NCI-H69 (cell line): ENCODE results near the gene F13A1.

Experiments used
- DNase-seq: peaks from one replicate; lab custom pipeline; 2025; lab: John Stamatoyannopoulos, UW

F13A1 gene

DNA sequence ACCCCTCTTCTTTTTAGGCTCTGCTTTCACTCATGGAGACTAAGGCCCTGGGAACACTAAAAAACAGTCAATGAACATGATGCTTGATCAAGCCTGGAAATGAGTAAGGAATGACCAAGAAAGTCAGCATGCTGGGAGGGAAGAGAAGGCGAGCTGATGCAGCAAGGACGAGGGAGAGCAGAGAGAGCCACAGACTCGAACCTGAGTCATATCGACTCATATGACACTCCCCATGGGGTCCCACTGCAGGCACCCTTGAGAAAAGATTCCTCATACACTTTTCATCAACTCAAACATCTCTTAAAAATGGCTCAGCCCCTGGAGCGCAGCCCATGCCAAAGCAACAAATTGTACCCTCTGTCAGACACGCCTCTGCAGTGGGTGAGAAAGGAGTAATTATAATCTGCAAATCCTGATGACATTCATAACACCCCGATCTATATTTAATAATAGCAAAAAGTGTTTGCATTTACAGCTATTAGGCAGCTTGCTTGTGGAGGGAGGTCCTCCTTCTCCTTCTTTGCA is 127.2 kb downstream of the F13A1 start:
- no peak for DNase-seq

DNA sequence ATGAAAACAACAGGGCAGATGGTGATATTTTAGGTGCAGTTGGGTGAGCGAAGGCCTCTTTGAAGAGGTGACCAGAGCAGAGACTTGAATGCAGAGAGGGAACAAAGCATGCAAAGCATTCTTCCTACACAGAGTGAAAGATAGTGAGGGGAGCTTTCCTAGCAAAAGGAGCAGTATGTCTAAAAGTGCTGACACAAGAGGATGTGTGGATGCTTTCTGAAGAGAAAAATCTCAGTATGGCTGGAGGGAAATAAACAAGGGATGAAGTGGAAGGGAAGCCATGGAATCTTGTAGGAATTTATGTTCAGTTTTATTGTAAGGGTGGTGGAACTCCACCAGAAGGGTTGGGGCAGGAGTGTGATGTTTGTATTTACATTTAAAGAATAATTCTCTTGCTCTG is 128.6 kb downstream of the F13A1 start:
- DNase-seq: no peak

- no peak for DNase-seq
These were observed 129.0 kb downstream of the F13A1 start for GRCh38 chr6:6191476-6191875.

GRCh38 chr6:6180684-6181083 is 139.8 kb downstream of the F13A1 start:
- DNase-seq: no peak

- DNase-seq: no peak
These were observed 140.4 kb downstream of the F13A1 start for GRCh38 chr6:6179858-6180623.

- DNase-seq: no peak
These were observed 141.7 kb downstream of the F13A1 start for GRCh38 chr6:6178795-6179194.

GRCh38 chr6:6177754-6178153 is 142.7 kb downstream of the F13A1 start:
- no peak for DNase-seq

DNA sequence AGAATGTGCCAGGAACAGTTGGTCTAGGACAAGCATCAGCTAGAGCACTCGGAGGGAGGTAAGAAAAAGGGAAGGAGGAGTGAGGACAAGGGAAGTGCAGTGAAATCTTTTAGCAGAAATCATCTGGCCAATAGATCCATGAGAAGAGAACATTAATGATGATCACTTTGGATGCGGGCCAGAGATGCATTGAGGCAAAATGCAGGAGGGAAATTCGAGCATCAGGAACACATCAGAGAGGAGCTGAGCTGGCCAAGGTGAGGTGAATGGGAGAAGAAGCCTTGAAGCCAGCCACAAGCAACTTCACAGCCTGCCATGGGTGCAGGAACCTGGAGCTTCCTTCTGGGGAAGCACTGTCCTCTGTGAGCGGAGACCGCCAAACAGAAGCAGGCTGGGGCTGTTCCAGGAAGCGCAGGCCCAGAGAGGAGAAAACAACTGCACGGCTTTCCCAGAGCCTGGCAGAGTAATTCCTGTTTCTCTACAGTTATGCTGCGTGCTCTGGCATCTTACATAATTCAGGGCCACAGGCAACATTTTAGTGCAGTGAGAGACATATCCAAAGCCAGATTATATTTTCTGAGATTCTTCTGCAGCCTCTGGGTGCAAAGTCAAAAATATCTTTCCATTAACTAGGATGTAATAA is 143.8 kb downstream of the F13A1 start:
- no peak for DNase-seq

- no peak for DNase-seq
These were observed 144.3 kb downstream of the F13A1 start for GRCh38 chr6:6176127-6176526.

GRCh38 chr6:6169141-6169540 is 151.3 kb downstream of the F13A1 start:
- no peak for DNase-seq

DNA sequence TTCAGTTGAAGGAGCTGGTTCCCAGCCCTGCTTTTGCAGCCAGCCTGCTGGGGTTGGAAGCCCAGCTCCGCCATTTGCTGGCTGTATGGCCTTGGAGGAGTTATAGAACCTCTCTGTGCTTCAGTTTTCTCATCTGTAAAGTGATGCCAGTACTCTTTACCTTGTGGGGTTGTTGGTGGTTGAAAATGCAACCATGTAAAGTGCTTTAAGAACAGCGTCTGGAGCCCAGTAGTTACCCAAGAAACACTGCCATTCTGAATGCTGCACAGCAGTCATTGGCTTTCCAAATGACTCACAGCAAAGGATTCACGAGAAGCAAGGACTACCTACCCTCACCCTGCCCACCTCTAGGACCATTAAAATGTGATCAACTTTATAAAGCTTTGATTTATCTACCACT is 154.4 kb downstream of the F13A1 start:
- DNase-seq: no peak

DNA sequence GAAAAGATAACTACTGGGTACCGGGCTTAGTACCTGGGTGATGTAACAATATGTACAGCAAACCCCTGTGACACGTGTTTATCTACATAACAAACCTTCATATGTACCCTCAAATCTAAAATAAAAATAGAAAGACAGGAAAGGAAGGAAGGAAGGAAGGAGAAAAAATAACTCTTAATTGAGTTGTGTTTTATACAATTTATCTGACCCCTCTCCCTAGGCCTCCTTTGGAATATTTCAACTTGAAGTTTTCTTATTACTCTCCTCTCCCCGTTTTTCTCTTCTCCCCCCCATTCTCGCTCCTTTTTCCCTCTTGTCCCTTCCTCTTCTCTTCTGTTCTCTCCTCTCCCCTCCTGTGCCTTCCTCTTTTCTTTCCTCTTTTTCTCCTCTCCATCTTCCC is 156.1 kb downstream of the F13A1 start:
- no peak for DNase-seq

DNA sequence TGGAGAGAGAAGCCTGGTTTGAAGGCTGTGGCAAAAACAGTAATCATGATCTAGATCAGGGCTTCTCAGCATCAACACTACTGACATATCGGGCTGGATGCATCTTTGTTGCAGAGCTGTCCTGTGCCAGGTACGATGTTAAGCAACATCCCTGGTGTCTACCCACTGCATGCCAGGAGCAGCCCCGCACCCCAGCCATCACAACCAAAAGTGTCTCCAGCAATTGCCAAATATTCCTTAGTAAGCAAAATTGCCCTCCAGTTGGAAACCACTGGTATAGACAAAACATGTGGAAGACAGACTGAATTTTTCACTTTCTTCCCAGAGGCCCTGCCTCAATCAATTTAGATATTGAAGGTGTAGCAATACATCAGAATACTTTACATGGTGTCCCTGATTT is 166.1 kb downstream of the F13A1 start:
- DNase-seq: no peak

GRCh38 chr6:6152060-6152459 is 168.4 kb downstream of the F13A1 start:
- no peak for DNase-seq

DNA sequence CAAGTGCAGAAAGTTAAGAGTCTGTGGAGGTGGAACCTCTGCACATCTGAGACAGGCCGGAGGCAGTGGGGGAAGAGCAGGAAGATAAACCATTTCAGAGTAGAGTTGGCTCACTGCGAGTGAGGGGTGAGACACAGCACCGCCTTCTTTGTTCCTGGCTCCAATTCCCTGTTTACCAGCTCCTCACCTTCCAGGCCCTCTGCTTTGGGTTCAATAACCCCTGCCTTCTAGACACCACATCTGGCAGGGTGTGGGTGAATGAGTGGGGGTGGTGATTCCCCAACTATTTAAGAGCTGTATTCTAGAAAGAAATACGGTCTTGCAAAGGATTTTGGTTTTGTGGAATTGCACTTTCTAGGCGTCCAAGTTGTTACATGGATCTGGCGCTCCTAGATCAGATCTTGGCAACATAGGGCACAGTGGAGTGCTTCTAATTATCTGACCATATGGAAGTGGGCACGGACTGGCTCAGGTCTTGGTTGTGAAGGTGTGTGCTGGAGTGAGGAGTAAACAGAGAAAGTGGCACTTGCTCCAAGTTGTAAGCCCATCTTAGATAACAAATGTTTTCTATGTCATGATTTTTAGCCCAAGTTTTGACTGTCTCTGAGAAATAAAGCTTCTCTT is 172.2 kb downstream of the F13A1 start:
- no peak for DNase-seq

DNA sequence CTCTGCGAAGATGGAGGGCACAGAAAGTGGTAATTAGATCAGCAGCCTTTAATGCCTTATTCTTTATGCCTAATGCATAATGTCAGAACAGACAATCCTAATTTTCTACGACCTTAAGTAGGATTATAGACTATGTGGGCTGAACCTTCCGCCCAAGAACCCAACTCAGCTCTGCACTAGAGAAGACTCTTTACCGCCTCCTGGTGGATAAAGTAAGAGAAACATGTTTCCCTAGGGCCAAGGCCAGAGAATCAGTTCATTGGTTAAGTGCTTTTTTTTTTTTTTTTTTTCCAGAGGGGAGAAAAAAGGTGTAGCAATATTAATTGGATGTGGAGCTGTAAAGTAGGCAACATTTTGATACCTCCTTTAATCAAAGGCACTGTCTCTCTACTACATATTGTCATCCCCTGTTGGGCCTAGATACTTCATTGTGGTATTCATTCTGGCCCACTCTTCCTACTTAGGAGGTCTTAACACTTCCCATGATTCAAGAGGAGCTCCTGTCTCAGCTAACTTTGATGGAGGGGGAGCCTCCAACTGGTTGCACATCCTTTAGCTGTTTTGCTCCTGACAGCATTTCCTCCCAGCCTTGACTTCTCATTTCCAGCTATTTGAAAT is 188.9 kb downstream of the F13A1 start:
- DNase-seq: peak; percentile 42

DNA sequence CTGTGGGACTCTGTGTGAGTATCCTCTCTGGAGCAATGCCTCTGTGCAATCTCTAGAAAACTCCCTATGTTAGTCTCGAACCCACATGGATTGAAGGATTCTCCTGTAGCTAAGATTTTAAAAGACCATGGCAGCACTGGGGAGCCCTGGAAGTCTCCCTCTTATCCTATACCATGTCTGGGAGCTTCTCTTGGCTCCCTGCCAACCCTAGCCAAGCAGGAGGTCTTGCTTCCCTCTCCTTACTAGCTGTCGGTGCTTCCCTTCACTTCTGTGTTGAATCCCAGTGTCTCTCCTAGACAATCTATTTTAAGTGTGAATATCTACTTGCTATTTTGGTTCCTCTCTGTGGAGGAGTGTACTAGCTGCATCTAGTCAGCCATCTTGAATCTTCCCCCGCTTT is 195.0 kb downstream of the F13A1 start:
- peak; percentile 14 for DNase-seq

DNA sequence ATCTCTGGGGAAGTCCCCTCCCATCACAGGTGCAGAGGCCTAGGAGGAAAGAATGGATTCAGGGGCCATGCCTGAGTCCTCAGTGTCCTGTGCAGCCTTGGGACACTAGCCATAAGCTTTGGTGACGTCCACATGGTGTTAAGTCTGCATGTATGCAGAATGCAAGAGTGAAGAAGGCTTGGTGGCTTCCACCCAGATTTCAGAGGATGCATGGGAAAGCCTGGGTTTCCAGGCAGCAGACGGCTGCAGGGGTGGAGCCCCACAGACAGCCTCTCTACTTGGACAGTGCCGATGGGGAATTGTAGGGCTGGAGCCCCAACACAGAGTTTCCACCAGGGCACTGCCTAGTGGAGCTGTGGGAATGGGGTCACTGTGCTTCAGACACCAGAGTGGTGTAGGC is 196.7 kb downstream of the F13A1 start:
- DNase-seq: no peak

DNA sequence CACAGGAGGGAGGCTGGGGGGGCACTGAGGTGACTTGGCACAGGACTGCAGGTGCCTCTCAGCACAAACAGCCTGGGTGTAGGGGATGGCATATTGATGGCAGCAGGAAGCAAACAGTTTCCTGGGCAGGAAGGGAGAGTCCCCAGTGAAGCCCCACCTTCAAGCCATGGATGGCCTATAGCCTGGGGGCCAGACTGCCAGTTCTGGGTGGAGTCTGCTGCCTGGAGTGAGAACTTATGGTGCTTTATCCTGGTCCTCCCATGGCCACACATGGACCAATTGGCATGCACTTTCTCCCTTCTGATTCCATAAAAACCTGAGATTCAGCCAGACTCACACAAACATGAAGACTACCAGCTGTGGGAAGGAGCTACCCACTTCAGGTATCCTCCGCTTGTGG is 198.5 kb downstream of the F13A1 start:
- DNase-seq: no peak

GRCh38 chr6:6105472-6106036 is 214.9 kb downstream of the F13A1 start:
- DNase-seq: no peak
